Measurements from ENCODE around the gene VPS26A. TPM values are rescaled to one million over a fixed set of nuclear protein-coding genes. Genes with fewer than 3 reads are reported as not detected.

VPS26A gene
- total RNA-seq, 1 donor from 2014 or later = 51.1 TPM

GRCh38 chr10:69096045-69096444 lies 27.9 kb upstream of the VPS26A start:
- Mint-ChIP-seq H3K27me3 (peaks cover 6% of the 10 kb centered on the region), H3K36me3 (ENCODE audit: insufficient read depth) (no peaks in the 10 kb centered on the region), H3K9me3 (ENCODE audit: low read depth) (no peaks in the 10 kb centered on the region), H3K4me3 (ENCODE audit: low read depth) (no peak overlapping the region), H3K4me1 (ENCODE audit: low read depth) (no peaks in the 10 kb centered on the region), H3K27ac (no peak overlapping the region)
- TF ChIP-seq CTCF (IDR thresholded peaks at IDR 0.05; ENCODE audit: unreplicated experiment) = no peak
- DNase-seq (ENCODE audit: low spot score, unreplicated experiment) = no peak

GRCh38 chr10:69097729-69098128 lies 26.2 kb upstream of the VPS26A start:
- Mint-ChIP-seq H3K27me3 (peaks cover 16% of the 10 kb centered on the region), H3K36me3 (ENCODE audit: insufficient read depth) (no peaks in the 10 kb centered on the region), H3K9me3 (ENCODE audit: low read depth) (no peaks in the 10 kb centered on the region), H3K4me1 (ENCODE audit: low read depth) (no peaks in the 10 kb centered on the region), H3K27ac (no peak overlapping the region), H3K4me3 (ENCODE audit: low read depth) (no peak overlapping the region)
- DNase-seq (ENCODE audit: low spot score, unreplicated experiment) = no peak
- no peak for TF ChIP-seq CTCF (IDR thresholded peaks at IDR 0.05; ENCODE audit: unreplicated experiment)

GRCh38 chr10:69100136-69100872 lies 23.7 kb upstream of the VPS26A start:
- Mint-ChIP-seq H3K4me1 (ENCODE audit: low read depth) (no peaks in the 10 kb centered on the region), H3K36me3 (ENCODE audit: insufficient read depth) (no peaks in the 10 kb centered on the region), H3K27ac (no peak overlapping the region), H3K27me3 (peaks cover 16% of the 10 kb centered on the region), H3K4me3 (ENCODE audit: low read depth) (no peak overlapping the region), H3K9me3 (ENCODE audit: low read depth) (peaks cover 3% of the 10 kb centered on the region)
- no peak for DNase-seq (ENCODE audit: low spot score, unreplicated experiment)
- no peak for TF ChIP-seq CTCF (IDR thresholded peaks at IDR 0.05; ENCODE audit: unreplicated experiment)

- peaks cover 16% of the 10 kb centered on the region for H3K27me3 Mint-ChIP-seq
- no peaks in the 10 kb centered on the region for H3K4me1 Mint-ChIP-seq (ENCODE audit: low read depth)
- no peak overlapping the region for H3K4me3 Mint-ChIP-seq (ENCODE audit: low read depth)
- TF ChIP-seq CTCF (IDR thresholded peaks at IDR 0.05; ENCODE audit: unreplicated experiment) = no peak
- no peak for DNase-seq (ENCODE audit: low spot score, unreplicated experiment)
- no peaks in the 10 kb centered on the region for H3K36me3 Mint-ChIP-seq (ENCODE audit: insufficient read depth)
- H3K9me3 Mint-ChIP-seq (ENCODE audit: low read depth) = peaks cover 3% of the 10 kb centered on the region
- H3K27ac Mint-ChIP-seq = no peak overlapping the region
Observed at GRCh38 chr10:69101451-69102095, 22.4 kb upstream of the VPS26A start.

GRCh38 chr10:69102440-69102839 lies 21.5 kb upstream of the VPS26A start:
- no peaks in the 10 kb centered on the region for H3K36me3 Mint-ChIP-seq (ENCODE audit: insufficient read depth)
- peaks cover 16% of the 10 kb centered on the region for H3K27me3 Mint-ChIP-seq
- H3K9me3 Mint-ChIP-seq (ENCODE audit: low read depth) = peaks cover 3% of the 10 kb centered on the region
- no peak overlapping the region for H3K4me3 Mint-ChIP-seq (ENCODE audit: low read depth)
- TF ChIP-seq CTCF (IDR thresholded peaks at IDR 0.05; ENCODE audit: unreplicated experiment) = no peak
- no peak overlapping the region for H3K27ac Mint-ChIP-seq
- H3K4me1 Mint-ChIP-seq (ENCODE audit: low read depth) = no peaks in the 10 kb centered on the region
- DNase-seq (ENCODE audit: low spot score, unreplicated experiment) = no peak
